OCI-LY1 (cell line): ENCODE measurements around the gene LZTR1.

Experiments
- H2AFZ ChIP-seq: fragments of 200-600 bp; sonication (generic), shearing (Covaris generic); 2 replicates; pipeline ENCODE4 v1.6.0; 2014; ENCODE audit warnings: antibody characterized with exemption, mild to moderate bottlenecking, low read length
- H3F3A ChIP-seq: fragments of 200-600 bp; sonication (generic), shearing (Covaris generic); 2 replicates; pipeline ENCODE4 v1.6.0; 2014; ENCODE audit warnings: mild to moderate bottlenecking, antibody characterized with exemption, low read length, moderate library complexity; ENCODE audit not compliant: insufficient read depth
- H3K27ac ChIP-seq: fragments of 200-600 bp; sonication (generic); 2 replicates; pipeline ENCODE4 v1.5.1; 2014; ENCODE audit warnings: low read length, mixed run types, mild to moderate bottlenecking, low read depth; ENCODE audit not compliant: poor library complexity, severe bottlenecking
- H3K27me3 ChIP-seq: fragments of 200-600 bp; sonication (generic); 2 replicates; pipeline ENCODE4 v1.6.0; 2014; ENCODE audit warnings: antibody characterized with exemption, mild to moderate bottlenecking, low read length, moderate library complexity; ENCODE audit not compliant: insufficient read depth
- H3K36me3 ChIP-seq: fragments of 200-600 bp; sonication (generic); 2 replicates; pipeline ENCODE4 v1.6.1; 2014; ENCODE audit warnings: mild to moderate bottlenecking, antibody characterized with exemption, low read length, moderate library complexity, mixed read lengths; ENCODE audit not compliant: insufficient read depth
- H3K4me1 ChIP-seq: fragments of 200-600 bp; sonication (generic); 2 replicates; pipeline ENCODE4 v1.5.1; 2014; ENCODE audit warnings: mild to moderate bottlenecking, low read length, moderate library complexity; ENCODE audit not compliant: insufficient read depth, severe bottlenecking
- H3K4me2 ChIP-seq: fragments of 200-600 bp; sonication (generic), shearing (Covaris generic); 2 replicates; pipeline ENCODE4 v1.6.1; 2014; ENCODE audit warnings: low read length
- H3K4me3 ChIP-seq: fragments of 200-600 bp; sonication (generic); 2 replicates; pipeline ENCODE4 v1.5.1; 2014; ENCODE audit warnings: low read length, low read depth, mild to moderate bottlenecking, mixed read lengths; ENCODE audit not compliant: poor library complexity, severe bottlenecking
- H3K79me2 ChIP-seq: fragments of 200-600 bp; shearing (Covaris generic); 2 replicates; pipeline ENCODE4 v1.6.1; 2016; ENCODE audit warnings: mixed run types, low read length, mixed read lengths; ENCODE audit not compliant: insufficient read depth
- H3K9ac ChIP-seq: fragments of 200-600 bp; sonication (generic), shearing (Covaris generic); 2 replicates; pipeline ENCODE4 v1.6.1; 2014; ENCODE audit warnings: mild to moderate bottlenecking, low read length, mixed read lengths
- H3K9me2 ChIP-seq: fragments of 200-600 bp; sonication (generic), shearing (Covaris generic); 2 replicates; pipeline ENCODE4 v1.6.1; 2014; ENCODE audit warnings: low read depth, mild to moderate bottlenecking, low read length, mixed read lengths
- H3K9me3 ChIP-seq: fragments of 200-600 bp; shearing (Covaris generic); 2 replicates; pipeline ENCODE4 v1.6.1; 2014; ENCODE audit warnings: low read length, mixed read lengths
- H4K20me1 ChIP-seq: fragments of 200-600 bp; sonication (generic), shearing (Covaris generic); 2 replicates; pipeline ENCODE4 v1.6.0; 2016; ENCODE audit warnings: mild to moderate bottlenecking, low read length; ENCODE audit not compliant: insufficient read depth
- EZH2 ChIP-seq: fragments of 200-600 bp; sonication (generic), shearing (Covaris generic); IDR thresholded peaks from 2 replicates; pipeline ENCODE4 v1.8.0; 2017; ENCODE audit warnings: borderline replicate concordance, mixed run types, mild to moderate bottlenecking, antibody characterized with exemption, low read length, moderate library complexity, mixed read lengths
- TF ChIP-seq, protein P1 (sequence below): fragments of 200-600 bp; sonication (generic), shearing (Covaris generic); IDR thresholded peaks from 2 replicates; pipeline ENCODE4 v1.5.1; 2017; ENCODE audit warnings: mild to moderate bottlenecking, antibody characterized with exemption, low read length, moderate library complexity, mixed read lengths

Gene LZTR1

DNA sequence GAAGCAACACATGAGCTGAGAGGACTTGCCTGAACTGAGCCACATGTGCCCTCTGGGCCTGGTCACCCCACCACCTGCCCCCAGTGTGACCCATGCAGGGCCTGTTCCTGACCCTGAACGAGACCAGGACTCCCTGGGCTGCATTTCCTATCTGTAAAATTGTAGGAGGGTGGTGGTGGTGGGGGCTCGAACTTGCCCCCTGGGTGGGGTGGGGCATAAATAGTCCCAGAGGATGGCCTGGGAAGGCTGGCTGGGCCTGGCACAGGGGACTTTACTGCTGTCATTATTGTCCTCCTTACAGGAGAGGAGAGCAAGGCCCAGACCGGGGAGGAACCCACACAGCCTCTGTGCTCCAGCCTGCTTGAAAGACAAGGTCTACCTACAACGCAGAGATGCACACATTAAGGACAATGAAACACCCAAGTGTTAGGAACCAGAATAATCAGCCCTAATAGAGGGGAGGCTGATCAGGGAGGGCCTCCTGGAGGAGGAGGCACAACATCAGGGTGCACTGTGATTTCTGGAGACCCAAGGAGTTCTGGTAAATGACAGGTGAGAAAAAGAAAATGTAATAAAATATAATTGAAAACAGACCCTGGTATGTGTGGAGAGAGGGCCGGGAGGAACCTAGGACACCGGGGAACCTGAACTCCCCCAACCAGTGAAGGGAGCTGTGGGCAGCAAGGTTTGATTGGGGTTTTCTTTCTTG is 17.9 kb upstream of the LZTR1 start:
- TF ChIP-seq EZH2, result no peak
- TF ChIP-seq, protein P1, sequence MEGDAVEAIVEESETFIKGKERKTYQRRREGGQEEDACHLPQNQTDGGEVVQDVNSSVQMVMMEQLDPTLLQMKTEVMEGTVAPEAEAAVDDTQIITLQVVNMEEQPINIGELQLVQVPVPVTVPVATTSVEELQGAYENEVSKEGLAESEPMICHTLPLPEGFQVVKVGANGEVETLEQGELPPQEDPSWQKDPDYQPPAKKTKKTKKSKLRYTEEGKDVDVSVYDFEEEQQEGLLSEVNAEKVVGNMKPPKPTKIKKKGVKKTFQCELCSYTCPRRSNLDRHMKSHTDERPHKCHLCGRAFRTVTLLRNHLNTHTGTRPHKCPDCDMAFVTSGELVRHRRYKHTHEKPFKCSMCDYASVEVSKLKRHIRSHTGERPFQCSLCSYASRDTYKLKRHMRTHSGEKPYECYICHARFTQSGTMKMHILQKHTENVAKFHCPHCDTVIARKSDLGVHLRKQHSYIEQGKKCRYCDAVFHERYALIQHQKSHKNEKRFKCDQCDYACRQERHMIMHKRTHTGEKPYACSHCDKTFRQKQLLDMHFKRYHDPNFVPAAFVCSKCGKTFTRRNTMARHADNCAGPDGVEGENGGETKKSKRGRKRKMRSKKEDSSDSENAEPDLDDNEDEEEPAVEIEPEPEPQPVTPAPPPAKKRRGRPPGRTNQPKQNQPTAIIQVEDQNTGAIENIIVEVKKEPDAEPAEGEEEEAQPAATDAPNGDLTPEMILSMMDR, result no peak
- no peak overlapping the region for H3K4me3 ChIP-seq
- H3K27ac ChIP-seq, result no peak overlapping the region
- H3F3A ChIP-seq, result no peaks in the 10 kb centered on the region
- H3K4me2 ChIP-seq, result peak overlapping the region; percentile 25; the same call in 1 of the 2 replicates
- no peaks in the 10 kb centered on the region for H4K20me1 ChIP-seq
- peaks cover 27% of the 10 kb centered on the region; the same call in 1 of the 2 replicates for H3K27me3 ChIP-seq
- H3K9me3 ChIP-seq, result no peaks in the 10 kb centered on the region
- H3K79me2 ChIP-seq, result no peaks in the 10 kb centered on the region
- H3K9me2 ChIP-seq, result no peaks in the 10 kb centered on the region
- H3K4me1 ChIP-seq, result no peaks in the 10 kb centered on the region
- no peak overlapping the region for H3K9ac ChIP-seq
- H2AFZ ChIP-seq, result no peak overlapping the region
- H3K36me3 ChIP-seq, result no peaks in the 10 kb centered on the region

DNA sequence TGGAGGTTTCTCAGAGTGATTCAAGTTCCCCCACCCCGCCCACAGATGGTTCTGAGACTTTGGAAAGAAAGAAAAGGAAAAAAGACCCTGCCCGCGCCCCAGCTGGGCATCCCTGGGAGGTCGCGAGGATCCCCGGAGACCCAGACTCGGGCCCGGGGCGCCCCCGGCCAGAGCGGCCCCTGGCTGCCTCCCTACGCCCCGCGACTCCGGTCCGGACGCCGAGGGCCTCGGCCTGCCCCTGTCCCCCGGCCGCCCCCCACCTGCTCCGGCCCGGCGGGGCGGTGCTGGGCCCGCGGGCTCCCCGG is 17.3 kb upstream of the LZTR1 start:
- H3K9ac ChIP-seq, result no peak overlapping the region
- no peaks in the 10 kb centered on the region for H4K20me1 ChIP-seq
- no peak overlapping the region for H2AFZ ChIP-seq
- H3K36me3 ChIP-seq, result no peaks in the 10 kb centered on the region
- no peaks in the 10 kb centered on the region for H3K79me2 ChIP-seq
- H3K4me3 ChIP-seq, result no peak overlapping the region
- H3K27ac ChIP-seq, result no peak overlapping the region
- peaks cover 28% of the 10 kb centered on the region for H3K27me3 ChIP-seq
- H3K4me1 ChIP-seq, result no peaks in the 10 kb centered on the region
- H3F3A ChIP-seq, result no peaks in the 10 kb centered on the region
- H3K4me2 ChIP-seq, result peak overlapping the region; percentile 25; the same call in 1 of the 2 replicates
- H3K9me2 ChIP-seq, result no peaks in the 10 kb centered on the region
- H3K9me3 ChIP-seq, result no peaks in the 10 kb centered on the region
- TF ChIP-seq, protein P1, result no peak
- TF ChIP-seq EZH2, result no peak

DNA sequence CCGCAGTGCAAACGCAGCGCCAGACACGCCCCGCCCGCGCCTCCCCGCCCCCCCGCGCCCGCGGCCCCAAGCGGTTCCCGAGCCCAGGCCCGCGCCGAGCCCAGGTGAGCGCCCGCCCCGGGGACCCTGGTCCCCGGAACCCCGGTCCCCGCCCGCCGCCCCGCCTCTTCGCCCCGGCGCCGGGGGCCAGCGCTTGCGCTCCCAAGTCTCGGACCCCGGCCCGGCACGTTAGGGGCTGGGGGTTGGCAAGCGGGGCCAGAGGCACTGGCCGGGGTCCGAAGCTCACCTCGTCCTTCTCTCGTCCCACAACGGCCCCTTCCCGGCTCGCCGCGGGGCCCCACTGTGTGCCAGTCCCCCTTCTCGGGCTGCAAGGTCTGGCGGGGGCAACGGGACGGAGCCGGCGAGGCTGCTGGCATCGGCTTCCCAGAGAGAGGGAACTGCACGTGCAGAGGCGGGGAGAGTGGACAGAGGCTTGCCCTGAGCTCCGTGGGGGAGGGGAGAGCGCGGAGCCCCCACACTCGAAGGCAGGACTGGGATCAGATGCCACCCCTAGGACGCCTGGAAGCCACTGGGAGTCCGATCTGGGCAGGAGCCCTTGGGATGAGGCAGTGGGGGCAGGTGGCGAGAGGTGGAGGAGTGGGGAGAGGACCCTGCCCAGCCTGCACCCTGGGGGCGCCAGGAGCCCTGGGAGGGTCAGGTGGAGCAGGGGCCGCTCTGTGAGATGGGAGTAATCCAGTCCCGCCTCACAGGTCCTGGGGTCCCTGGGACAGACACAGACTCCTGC is 16.8 kb upstream of the LZTR1 start:
- no peaks in the 10 kb centered on the region for H3K9me3 ChIP-seq
- H3K9me2 ChIP-seq, result no peaks in the 10 kb centered on the region
- H2AFZ ChIP-seq, result no peak overlapping the region
- H3F3A ChIP-seq, result no peaks in the 10 kb centered on the region
- H3K4me3 ChIP-seq, result no peak overlapping the region
- no peaks in the 10 kb centered on the region for H3K36me3 ChIP-seq
- no peaks in the 10 kb centered on the region for H4K20me1 ChIP-seq
- H3K27ac ChIP-seq, result no peak overlapping the region
- peaks cover 31% of the 10 kb centered on the region for H3K27me3 ChIP-seq
- TF ChIP-seq EZH2, result no peak
- TF ChIP-seq, protein P1, result no peak
- H3K9ac ChIP-seq, result no peak overlapping the region
- no peaks in the 10 kb centered on the region for H3K4me1 ChIP-seq
- no peak overlapping the region for H3K4me2 ChIP-seq
- H3K79me2 ChIP-seq, result no peaks in the 10 kb centered on the region
